Endometrium (tissue), 2 donors: ENCODE measurements around the gene EPHB2.
"Not testable (repeated sequence)": the region's sequence is repeated elsewhere in the genome, so short reads cannot be mapped to it uniquely, and the experiment has no call there.

Experiments
- FAIRE-seq: peaks from 2 replicates; lab custom pipeline; 2012; peaks lifted over from hg19 to GRCh38; lab: Jason Lieb, UNC
- donor health status: control.
- donor health status: control.

Gene EPHB2

DNA sequence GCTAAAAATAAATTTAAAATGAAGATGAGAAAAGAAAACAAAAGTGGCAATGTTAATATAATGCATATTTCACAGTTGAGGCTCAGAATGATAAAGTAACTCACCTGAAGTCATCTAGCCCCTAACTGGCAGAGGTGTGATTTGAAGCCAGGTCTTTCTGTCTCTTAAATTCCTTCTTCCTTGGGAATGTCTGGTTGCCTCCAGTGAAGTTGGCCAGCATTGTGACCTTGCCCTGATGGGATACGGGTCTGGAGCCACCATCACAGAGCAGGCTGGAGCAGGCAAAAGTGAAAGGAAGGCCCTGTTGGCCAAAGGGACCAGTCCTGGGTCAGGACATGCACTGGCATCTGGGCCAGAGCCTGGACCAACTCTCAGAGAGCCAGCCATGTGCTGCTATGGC is 111.7 kb downstream of the EPHB2 start:
- no peak for FAIRE-seq

- FAIRE-seq, result no peak
Observed at GRCh38 chr1:22824466-22824865, 113.8 kb downstream of the EPHB2 start.

DNA sequence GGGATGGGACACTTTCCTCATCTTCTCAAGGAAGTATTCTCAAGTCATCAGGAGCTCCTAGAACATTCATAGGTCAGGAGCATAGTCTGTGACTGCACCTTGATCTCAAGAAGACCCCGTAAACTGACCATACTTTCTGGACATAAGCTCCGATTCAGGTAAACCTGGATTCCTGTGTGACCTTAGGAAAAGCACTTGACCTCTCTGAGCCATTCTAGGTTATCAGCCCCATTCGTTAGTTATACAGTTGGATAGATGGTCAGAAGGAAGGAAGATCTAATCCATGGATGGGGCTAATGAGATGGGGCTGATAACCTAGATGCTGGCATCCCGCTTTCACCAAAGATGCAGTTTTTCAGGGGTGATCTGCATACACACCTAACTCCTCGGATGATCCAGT is 114.3 kb downstream of the EPHB2 start:
- FAIRE-seq, result no peak

GRCh38 chr1:22825486-22826189 is 115.0 kb downstream of the EPHB2 start:
- FAIRE-seq, result no peak

DNA sequence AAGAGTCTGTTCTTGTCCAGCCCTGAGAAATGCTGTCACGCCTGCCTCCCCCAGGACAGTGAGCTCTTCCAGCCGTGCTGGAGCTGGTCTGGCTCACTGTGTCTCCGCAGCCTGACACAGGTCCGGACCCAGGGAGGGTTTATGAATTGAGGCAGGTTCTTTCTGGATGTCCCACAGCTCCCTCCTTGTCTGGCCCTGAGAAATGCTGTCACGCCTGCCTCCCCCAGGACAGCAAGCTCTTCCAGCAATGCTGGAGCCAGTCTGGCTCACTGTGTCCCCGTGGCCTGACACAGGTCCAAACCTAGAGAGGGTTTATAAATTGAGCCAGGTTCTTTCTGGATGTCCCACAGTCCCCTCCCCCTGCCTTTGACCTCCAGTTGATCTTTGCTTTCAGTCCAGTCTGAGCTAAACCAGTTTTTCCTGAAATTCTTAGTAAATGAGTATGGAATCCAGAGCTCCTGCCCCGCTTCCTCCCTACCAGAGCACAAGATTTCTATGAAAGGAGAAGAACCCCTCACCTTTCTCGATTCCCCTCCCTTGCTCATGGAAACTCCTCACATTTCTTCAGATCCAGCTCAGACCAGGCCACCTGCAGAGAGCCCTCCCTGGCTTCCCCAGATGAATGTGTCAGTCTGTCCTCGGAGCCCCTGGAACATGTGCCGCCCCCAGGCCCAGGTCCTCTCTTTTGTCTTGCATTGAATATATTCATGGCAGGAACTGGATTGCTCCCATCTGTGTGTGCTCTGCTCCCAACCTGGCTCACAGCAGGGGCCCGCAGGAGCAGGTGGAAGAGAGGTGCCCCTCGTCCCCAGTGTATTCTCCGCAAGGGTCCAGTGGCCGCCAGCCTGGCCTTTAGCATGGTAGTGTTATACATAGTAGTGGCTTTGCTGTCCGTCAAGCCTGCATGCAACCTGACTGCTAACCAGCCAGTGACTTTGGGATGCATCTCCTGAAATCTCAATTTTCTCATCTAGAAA is 116.3 kb downstream of the EPHB2 start:
- FAIRE-seq, result no peak

DNA sequence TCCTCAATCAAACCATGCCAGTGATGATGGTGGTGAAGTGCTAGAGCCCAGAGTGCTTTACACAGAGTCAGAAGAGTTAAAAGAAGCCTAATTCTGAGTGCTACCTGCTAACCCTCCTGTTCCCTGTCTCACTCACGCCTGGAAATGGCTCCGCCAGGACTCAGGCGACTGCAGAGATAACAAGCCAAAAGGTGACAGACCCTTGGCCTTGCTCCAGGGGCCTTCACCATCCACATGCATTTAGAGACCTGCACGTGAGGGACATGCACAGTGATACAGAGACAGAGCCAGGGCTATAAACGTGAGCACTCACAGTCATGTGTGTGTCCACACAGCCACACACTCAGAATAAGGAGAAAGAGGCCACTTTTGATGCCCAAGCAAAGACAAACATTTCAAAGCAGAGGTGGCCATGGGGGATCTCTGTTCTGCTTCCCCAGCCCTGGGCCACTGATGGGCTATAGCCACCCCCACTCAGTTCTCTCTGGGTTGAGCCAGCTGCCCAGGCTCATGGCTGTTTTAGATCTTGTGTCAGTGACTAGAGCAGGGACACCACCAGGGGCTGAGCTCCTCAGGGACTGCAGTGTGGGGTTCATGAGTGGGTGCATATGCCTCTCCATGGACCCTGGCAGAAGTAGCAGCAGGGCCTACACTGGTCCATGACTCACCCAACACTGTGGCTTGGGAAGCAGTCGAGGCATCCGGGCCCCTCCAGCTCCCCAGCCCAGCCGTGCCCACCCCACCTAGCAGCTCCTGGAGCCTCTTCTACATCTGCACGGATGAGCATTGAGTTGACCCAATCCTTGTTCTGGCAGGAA is 117.2 kb downstream of the EPHB2 start:
- no peak for FAIRE-seq

GRCh38 chr1:22828484-22829308 is 118.1 kb downstream of the EPHB2 start:
- no peak for FAIRE-seq

- no peak for FAIRE-seq
Observed at GRCh38 chr1:22829309-22829989, 118.8 kb downstream of the EPHB2 start.

GRCh38 chr1:22830041-22830566 is 119.5 kb downstream of the EPHB2 start:
- no peak for FAIRE-seq

DNA sequence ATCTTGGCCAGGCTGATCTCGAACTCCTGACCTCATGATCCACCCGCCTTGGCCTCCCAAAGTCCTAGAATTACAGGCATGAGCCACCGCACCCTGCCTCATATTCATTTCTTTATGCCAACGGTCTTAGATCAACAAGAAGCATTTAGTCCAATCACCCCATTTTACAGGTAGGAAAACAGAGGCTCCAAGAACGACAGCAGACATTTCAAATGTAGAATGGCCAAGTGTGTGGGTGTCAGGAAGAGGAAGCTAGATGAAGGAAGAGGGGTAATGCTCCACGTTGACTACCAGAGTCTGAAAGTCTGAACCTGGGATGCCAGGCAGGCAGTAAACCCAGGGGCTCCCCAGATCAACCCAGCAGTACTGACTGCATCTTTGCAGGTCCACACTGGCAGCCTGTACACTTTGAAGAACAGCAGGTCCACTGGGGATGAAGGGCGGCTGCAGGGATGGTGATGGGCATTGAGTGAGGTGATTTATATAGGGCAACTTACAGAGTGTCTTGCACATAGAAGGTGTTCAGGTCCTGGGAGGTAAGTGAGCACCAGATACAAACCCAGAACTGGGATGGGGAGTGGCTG is 120.2 kb downstream of the EPHB2 start:
- no peak for FAIRE-seq

DNA sequence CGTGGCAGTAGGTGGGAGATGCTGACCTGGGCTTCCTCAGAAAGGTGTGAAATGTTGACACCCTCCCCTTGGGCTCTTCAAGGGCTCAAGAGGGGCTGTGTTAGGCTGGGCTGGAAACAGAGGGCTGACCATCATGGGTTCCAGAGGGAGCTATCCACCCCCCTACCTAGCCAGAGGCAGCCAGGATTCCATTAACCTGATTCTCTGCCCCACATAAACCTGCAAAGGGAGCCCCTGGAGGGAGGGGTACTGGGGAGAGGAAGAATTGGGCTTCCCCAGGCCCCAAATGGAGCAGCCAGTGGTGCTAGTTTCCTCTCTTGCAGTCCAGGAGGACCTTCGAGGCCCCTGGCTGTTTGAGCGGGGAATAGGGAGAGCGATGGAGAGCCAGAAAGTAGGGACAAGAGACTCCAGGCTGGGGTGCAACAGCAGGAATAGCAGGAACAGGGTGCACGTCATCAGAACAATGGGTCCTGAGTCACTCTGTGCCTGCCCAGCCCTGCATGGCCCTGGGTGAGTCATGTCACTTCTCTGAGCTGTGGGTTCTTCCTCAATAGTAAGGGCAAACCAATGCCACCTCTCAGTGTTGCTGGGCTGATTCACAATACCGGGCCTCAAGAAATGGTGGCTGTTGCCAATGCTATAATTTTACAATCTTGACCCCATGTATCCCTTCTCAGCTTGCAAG is 121.2 kb downstream of the EPHB2 start:
- FAIRE-seq, result no peak

GRCh38 chr1:22832414-22832786 is 121.8 kb downstream of the EPHB2 start:
- no peak for FAIRE-seq

DNA sequence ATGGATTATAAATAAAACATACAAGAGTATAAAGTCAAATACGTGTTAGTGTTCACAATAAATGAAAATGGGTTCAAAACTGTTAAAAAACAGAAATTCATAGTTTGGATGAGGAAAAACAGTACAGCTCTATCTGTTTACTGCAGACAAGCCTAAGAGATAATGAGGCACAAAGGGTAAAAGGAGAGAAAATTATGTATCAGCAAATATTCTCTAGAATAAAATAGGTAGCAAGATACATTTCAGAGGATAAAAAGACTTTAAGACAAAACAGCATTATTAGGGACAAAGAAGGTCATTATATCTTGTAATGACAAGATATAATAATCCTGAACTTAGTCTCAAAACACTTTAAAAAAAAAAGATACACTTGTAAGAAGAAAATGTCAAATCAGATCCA is 123.1 kb downstream of the EPHB2 start:
- no peak for FAIRE-seq

DNA sequence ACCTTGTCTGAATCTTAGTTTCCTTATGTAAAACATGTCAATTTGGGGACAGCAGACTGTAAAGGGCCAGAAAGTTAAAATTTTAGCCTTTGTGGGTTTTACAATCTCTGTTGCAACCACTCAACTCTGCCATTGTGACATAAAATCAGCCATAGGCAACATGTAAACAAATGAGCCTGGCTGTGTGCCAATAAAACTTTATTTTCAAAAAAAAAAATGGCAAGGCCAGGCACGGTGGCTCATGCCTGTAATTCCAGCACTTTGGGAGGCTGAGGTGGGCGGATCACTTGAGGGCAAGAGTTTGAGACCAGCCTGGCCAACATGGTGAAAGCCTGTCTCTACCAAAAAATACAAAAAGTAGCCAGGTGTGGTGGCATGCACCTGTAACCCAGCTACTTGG is 123.8 kb downstream of the EPHB2 start:
- FAIRE-seq, result not testable (repeated sequence)

GRCh38 chr1:22835636-22836319 is 125.1 kb downstream of the EPHB2 start:
- no peak for FAIRE-seq

DNA sequence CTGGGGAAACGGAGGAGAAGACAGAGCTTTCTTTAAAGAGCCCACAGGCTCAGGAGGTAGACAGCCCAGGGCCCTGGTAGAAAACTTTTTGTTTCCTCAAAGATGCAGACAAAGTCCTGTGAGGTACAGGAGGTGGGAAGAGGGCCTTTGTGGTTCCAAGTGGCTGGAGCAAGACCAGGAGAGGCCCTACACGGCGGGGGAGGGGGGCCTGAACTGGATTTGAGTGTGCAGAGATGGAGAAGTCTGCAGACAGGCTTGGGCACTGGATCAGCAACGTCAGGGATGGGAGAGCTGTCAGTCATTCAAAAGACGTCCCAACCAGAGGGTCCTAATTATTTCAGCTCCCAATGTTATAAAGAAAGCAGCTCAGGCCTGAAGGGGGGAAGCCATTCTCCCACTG is 126.2 kb downstream of the EPHB2 start:
- FAIRE-seq, result no peak

GRCh38 chr1:22837332-22837731 is 126.7 kb downstream of the EPHB2 start:
- FAIRE-seq, result no peak

DNA sequence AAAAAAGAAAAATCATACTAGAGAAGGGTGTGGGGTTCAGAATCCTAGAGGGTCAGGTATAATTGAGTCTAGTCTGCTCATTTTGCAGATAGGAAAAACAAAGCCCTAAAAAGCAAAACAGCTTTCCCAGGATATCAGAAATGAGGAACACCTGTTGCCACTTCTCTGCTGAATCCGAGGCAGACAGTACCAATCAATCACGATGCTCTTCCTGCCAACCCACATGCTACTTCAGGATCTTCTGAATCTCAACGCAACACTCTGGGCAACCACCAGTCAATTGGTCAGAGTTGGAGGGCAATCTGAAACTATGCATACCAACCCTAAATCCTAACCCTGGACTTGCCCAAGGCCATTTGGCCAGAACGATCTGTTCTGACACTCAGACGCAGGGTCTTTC is 128.3 kb downstream of the EPHB2 start:
- no peak for FAIRE-seq

DNA sequence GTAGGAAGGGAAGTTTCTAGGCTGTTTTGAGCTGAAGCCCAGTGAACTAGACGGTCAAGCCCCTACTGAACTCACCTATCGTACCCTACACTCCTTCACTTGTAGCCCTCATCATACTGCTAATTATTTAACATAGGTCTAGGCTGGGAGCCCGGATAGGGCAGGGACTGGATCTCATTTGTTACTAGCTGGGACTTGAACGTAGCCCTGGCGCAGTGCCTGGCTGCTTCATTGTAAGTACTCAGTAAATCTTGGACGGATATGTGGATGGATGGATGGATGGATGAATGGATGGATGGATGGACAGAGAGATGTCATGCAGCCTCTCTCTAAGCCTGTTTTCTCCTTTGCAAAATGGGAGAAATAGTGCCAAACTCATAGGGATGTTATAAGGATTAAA is 129.2 kb downstream of the EPHB2 start:
- FAIRE-seq, result no peak
